ENCODE results near the gene NDOR1.
A peak's percentile ranks its signal among the peaks of the same experiment; 100 is the strongest.

Gene NDOR1

DNA sequence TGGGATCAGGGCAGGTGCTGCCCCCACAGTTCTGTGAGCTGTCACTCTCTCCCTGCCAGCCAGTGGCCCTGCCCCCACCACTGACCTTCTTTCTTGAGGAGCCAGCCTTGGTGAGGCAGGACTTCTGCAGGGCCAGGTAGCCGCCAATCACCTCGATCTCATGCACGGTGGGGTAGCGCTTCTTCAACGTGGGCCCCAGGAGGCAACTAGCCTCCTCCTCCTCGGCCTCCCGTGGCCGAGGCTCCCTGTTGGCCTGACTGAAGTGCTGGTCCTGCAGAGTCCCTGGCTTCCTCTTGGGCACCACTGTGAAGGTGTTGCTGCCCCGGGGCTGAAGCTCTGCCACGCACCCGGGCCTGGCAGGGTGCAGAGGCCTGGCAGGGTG is 6.6 kb upstream of the NDOR1 start:
- DNase-seq (ENCODE audit: low read depth, low spot score) = no peak

DNA sequence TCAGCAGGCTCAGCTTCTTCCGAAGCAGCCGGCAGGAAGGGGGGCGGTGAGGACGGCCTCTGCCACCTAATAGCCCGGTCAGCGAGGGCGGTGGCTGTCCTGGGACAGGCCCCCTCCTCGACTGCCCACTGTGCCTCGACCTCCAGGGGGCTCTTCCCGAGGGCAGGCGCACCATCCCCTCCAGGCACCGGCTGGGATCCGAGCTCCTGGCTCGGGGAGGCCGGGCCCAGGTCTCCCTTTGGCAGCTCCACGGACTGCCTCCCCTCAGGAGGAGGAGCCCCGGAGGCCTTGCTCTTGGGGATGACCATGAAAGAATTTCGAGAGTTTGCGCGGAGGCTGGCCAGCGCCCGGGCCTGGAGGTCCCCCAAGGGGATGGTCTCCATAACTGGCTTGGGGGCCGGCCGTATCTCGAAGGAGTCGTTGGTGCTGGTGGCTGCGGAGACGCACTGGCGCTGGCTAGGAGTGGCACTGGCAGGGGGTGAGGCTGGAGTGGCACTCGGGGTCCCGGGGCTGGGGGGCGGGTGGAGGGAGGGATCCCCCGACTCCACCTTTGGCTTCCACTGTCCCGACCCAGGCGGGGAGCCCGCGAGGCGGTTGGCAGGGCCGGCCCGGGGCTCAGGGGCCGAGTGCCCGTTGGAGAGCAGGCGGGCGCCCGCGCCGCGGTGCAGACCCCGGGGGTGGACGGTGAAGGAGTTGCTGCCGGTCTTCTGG is 5.9 kb upstream of the NDOR1 start:
- no peak for DNase-seq (ENCODE audit: low read depth, low spot score)

- DNase-seq (ENCODE audit: low read depth, low spot score) = peak; percentile 95
Measured at GRCh38 chr9:137200311-137201204, 4.9 kb upstream of the NDOR1 start, which contains the start of gene TPRN. Gene TPRN, minus strand, starts transcription at chr9:137200741. Its CDS starts 30 bp downstream, at chr9:137200711.

- no peak for DNase-seq (ENCODE audit: low read depth, low spot score)
Measured at GRCh38 chr9:137201205-137201868, 4.2 kb upstream of the NDOR1 start.

GRCh38 chr9:137202966-137203365 is 2.5 kb upstream of the NDOR1 start:
- no peak for DNase-seq (ENCODE audit: low read depth, low spot score)

DNA sequence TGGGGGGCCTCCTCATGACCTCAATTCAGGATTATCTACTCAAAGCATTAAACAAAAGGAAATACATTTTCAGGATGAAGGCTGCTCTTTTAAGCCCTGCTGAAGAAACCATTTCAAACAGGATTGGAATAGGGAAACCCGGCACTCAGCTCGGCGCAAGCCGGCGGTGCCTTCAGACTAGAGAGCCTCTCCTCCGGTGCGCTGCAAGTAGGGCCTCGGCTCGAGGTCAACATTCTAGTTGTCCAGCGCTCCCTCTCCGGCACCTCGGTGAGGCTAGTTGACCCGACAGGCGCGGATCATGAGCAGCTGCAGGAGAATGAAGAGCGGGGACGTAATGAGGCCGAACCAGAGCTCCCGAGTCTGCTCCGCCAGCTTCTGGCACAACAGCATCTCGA is 772 bp upstream of the NDOR1 start:
- no peak for DNase-seq (ENCODE audit: low read depth, low spot score)

DNA sequence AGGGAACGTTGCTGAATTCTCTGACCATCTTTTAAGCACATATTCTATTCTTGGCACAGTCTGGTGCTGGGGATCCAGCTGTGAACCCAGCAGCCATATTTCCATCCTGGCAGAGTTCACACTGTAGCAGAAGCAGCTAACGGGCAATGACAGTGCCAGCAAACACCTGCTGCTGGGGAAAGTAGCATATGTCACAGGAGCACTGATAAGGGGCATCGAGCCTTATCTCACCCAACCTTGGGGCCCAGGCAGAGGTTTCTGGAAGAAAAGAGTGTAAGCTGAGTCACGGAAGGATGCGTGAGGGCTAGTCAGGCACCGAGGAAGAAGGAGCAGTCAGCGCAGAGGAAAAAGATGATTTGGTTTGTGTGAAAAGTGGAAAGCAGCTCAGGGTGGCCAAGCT is 1.1 kb downstream of the NDOR1 start:
- DNase-seq (ENCODE audit: low read depth, low spot score) = no peak

- DNase-seq (ENCODE audit: low read depth, low spot score) = no peak
Measured at GRCh38 chr9:137211532-137211931, 6.0 kb downstream of the NDOR1 start.

DNA sequence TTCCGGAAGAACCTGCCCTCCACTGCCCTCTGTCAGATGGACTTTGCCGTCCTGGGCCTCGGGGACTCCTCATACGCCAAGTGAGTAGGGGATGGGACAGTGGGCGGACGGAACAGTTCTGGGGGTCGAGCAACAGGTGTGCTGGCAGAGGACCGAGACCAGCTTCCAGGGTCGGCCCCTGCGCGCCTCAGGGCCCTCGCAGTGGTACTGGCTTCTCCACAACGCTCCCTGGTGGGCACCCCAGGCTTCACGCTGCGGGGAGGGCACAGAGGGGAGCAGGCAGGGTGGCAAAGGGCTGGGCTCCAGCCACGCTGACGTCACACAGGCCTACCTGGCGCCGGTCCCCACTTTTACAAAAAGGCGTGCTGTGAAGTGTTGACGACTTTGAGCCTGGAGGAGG is 7.0 kb downstream of the NDOR1 start:
- no peak for DNase-seq (ENCODE audit: low read depth, low spot score)

DNA sequence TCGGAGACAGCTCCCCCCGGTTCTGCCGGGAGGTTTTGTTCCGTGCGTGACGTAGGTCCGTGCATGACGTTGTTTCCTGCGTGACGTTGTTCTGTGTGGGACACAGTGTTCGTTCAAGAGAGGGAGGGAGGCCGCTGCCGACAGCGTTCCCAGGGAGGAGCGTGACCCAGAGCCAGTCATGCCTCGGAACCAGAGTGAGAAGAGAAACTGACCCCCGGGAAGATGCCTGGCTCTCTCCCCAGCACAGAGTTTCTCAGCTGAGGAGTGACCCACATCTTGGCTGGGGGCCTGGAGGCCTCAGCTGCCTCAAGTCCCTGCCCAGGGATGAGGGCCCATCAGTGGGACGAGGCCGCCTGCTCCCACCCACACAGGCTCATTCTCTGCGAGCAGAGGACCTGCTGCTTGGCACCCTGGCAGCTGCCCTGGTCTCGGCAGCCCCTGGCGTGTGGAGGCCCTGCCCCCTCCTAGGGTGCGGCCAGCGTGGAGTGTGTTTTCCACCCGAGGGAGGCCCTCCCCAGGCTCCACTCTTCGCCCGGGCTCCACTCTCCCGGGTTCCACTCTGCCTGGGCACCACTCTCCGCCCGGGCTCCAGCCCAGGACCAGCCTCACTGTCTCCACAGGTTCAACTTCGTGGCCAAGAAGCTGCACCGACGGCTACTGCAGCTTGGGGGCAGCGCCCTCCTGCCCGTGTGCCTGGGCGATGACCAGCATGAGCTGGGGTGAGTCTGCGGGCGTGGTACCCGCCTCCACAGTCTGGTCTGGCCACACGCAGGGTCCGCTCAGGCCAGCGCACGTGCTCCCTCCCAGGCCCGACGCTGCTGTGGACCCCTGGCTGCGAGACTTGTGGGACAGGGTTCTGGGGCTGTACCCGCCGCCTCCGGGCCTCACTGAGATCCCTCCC is 7.9 kb downstream of the NDOR1 start:
- no peak for DNase-seq (ENCODE audit: low read depth, low spot score)

GRCh38 chr9:137214620-137215019 is 9.1 kb downstream of the NDOR1 start:
- no peak for DNase-seq (ENCODE audit: low read depth, low spot score)

DNA sequence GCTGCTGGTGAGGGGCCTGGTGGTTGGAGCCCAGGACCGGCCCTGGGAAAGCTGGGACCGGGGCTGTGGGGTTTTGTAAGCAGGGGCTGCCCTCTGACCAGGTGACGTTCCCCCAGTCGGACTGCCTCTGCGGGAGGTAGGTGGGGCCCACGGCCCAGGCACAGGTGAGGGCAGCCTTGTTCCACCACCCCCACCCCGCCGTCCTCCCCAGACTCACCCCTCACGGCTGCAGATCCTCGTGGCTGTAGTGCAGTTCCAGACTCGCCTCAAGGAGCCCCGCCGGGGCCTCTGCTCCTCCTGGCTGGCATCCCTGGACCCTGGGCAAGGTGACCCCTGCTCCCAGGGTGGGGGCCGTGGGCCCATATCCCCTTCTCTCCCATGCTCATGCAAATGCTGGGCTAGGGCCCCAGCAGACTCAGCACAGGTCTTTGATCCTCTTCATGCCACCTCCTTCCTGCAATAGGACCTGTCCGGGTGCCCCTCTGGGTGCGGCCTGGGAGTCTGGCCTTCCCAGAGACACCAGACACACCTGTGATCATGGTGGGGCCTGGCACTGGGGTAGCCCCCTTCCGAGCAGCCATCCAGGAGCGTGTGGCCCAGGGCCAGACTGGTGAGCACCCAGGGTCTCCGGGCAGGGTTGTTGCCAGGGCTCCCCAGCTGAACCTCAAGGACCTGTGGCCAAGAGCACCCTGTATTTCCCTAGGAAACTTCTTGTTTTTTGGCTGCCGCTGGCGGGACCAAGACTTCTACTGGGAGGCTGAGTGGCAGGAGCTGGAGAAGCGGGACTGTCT is 9.9 kb downstream of the NDOR1 start:
- no peak for DNase-seq (ENCODE audit: low read depth, low spot score)

- no peak for DNase-seq (ENCODE audit: low read depth, low spot score)
Measured at GRCh38 chr9:137216188-137216965, 10.9 kb downstream of the NDOR1 start.

GRCh38 chr9:137217276-137218211 is 12.0 kb downstream of the NDOR1 start:
- DNase-seq (ENCODE audit: low read depth, low spot score) = no peak

GRCh38 chr9:137218212-137218753 is 12.8 kb downstream of the NDOR1 start:
- DNase-seq (ENCODE audit: low read depth, low spot score) = no peak

DNA sequence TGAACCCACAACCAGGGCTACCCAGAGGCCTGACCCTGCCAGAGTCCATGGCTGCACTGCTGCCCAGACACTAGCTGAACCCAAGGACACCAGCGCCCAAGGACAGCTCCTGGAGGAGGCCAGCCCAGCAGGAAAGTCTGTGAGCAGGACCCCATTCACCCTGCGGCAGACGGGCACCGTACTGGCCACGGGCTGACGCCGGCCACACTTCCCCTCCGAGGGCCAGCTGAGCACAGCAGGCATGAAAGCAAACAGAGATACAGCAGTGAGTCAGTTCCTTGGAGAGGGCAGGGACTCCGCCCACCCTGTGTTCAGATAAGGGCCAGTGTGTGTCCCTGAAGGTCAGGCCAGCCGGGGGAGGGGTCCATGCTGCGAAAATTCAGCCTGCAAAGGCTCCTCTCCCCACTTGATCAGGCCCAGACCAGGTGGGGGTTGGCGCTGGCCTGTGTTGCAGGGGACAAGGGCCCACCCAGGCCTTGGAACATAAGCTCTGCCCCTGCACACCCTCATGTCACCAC is 13.3 kb downstream of the NDOR1 start:
- no peak for DNase-seq (ENCODE audit: low read depth, low spot score)

GRCh38 chr9:137219757-137220316 is 14.3 kb downstream of the NDOR1 start:
- DNase-seq (ENCODE audit: low read depth, low spot score) = no peak
